Peyer's patch (tissue), 4 donors: ENCODE measurements around the gene MRTFB. TPM values are rescaled to one million over a fixed set of nuclear protein-coding genes. Genes with fewer than 3 reads are reported as not detected.

ENCODE experiments used
- DNase-seq, 3 donors: peaks; one replicate each; pipeline ENCODE4 v3.0.0-alpha.2; 2017 to 2019
- H3K27ac ChIP-seq, 4 donors: fragments of 200-600 bp; sonication (generic); one replicate each; pipeline ENCODE4 v1.5.1; 2016 to 2019
- H3K27me3 ChIP-seq, 2 donors: fragments of 200-600 bp; sonication (generic); one replicate each; pipeline ENCODE4 v1.5.1; 2019
- H3K36me3 ChIP-seq, 3 donors: fragments of 200-600 bp; sonication (generic); one replicate each; pipeline ENCODE4 v1.5.1; 2016 to 2019
- H3K4me1 ChIP-seq, 4 donors: fragments of 200-600 bp; sonication (generic); one replicate each; pipeline ENCODE4 v1.5.1; 2016 to 2019
- H3K4me3 ChIP-seq, 4 donors: fragments of 200-600 bp; sonication (generic); 1 replicate in 3 of 4; 2 replicates in 1 of 4; pipeline ENCODE4 v1.5.1; 2016 to 2019; ENCODE audit warnings: mild to moderate bottlenecking in 1 of 4
- H3K9me3 ChIP-seq, 4 donors: fragments of 200-600 bp; sonication (generic); one replicate each; pipeline ENCODE4 v1.5.1; 2016 to 2019; ENCODE audit warnings: mild to moderate bottlenecking in 1 of 4
- CTCF ChIP-seq, 6 experiments: fragments of 450-650 bp in 4 of 6; fragments of 200-600 bp in 2 of 6; sonication (generic) in 1 of 6; IDR thresholded peaks; one replicate each; pipeline ENCODE4 v1.5.1; 2017 to 2019; ENCODE audit warnings: antibody characterized with exemption in 6 of 6, mild to moderate bottlenecking in 3 of 6, moderate library complexity in 1 of 6
- POLR2A ChIP-seq, 2 donors: fragments of 450-650 bp; IDR thresholded peaks; one replicate each; pipeline ENCODE4 v1.5.1; 2017; ENCODE audit warnings: antibody characterized with exemption in 2 of 2, mild to moderate bottlenecking in 2 of 2, moderate library complexity in 2 of 2
- total RNA-seq, 4 donors: library from RNA; depleted of rRNA; stranded (reverse); fragments of >200 nt; gene quantifications; one replicate each; pipeline ENCODE4 v1.1.0, GENCODE V29; 2016

Gene MRTFB
- total RNA-seq, 4 donors from 2014 or later: 42.2 to 136 (median 68.7) TPM

DNA sequence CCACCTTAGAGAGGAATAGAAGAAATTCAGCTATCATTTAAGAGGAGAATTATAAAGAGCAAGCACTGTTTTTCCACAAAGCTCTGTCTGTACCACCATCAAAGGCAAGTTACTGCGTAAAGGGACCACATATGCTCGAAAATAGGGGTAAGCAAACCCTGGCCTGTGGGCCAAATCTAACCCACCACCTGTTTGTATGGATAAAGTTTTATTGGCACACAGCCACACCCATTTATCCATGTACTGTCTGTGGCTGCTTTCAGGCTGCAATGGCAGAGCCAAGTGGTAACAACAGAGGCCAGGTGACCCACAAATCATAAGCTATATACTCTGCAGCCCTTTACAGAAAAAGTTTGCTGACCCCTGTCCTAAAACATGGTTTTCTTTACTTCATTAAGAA is 180.3 kb downstream of the MRTFB start:
- Histone ChIP-seq H3K36me3 (peaks cover 0 to 61% (median 0%) of the 10 kb centered on the region in 3 donors), H3K4me1 (no peaks in the 10 kb centered on the region), H3K4me3 (no peak overlapping the region), H3K9me3 (no peaks in the 10 kb centered on the region), H3K27ac (no peak overlapping the region), H3K27me3 (no peaks in the 10 kb centered on the region)
- no peak for DNase-seq
- no peak for TF ChIP-seq POLR2A (IDR thresholded peaks at IDR 0.05)
- no peak for TF ChIP-seq CTCF (IDR thresholded peaks at IDR 0.05)

- no peaks in the 10 kb centered on the region for H3K27me3 ChIP-seq
- no peak overlapping the region for H3K27ac ChIP-seq
- TF ChIP-seq POLR2A (IDR thresholded peaks at IDR 0.05): no peak
- TF ChIP-seq CTCF (IDR thresholded peaks at IDR 0.05): no peak
- peaks cover 0 to 57% (median 0%) of the 10 kb centered on the region in 3 donors for H3K36me3 ChIP-seq
- no peak for DNase-seq
- H3K9me3 ChIP-seq: no peaks in the 10 kb centered on the region
- no peak overlapping the region for H3K4me3 ChIP-seq
- H3K4me1 ChIP-seq: no peaks in the 10 kb centered on the region
Measured at GRCh38 chr16:14252860-14253259, 181.7 kb downstream of the MRTFB start.

DNA sequence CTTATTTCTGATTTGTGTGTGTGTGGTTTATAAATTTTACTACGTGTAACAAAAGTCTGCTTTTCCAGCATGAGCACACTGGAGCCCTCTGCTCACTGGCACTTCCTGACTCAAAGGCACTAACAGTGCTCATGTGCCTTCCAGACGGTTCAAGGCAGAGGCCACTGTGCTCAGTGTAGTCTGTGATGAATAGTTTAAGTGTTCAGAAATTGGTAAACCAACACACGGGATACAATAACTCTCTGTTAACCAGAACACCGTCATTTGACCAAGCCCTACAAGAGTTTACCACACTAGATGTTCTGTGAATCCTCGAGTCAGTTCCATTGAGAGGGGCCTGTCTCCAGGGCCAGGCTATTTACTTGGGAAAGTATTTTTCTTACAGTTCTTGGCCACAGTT is 191.9 kb downstream of the MRTFB start:
- no peak overlapping the region for H3K27ac ChIP-seq
- no peaks in the 10 kb centered on the region for H3K9me3 ChIP-seq
- no peaks in the 10 kb centered on the region for H3K4me1 ChIP-seq
- H3K4me3 ChIP-seq: no peak overlapping the region
- DNase-seq: no peak
- no peaks in the 10 kb centered on the region for H3K27me3 ChIP-seq
- peaks cover 0 to 80% (median 0%) of the 10 kb centered on the region in 3 donors for H3K36me3 ChIP-seq
- no peak for TF ChIP-seq CTCF (IDR thresholded peaks at IDR 0.05)
- TF ChIP-seq POLR2A (IDR thresholded peaks at IDR 0.05): no peak

GRCh38 chr16:14263769-14264168 is 192.7 kb downstream of the MRTFB start:
- DNase-seq: no peak
- Histone ChIP-seq H3K4me3 (no peak overlapping the region), H3K4me1 (no peaks in the 10 kb centered on the region), H3K9me3 (no peaks in the 10 kb centered on the region), H3K36me3 (peaks cover 0 to 75% (median 0%) of the 10 kb centered on the region in 3 donors), H3K27ac (no peak overlapping the region), H3K27me3 (no peaks in the 10 kb centered on the region)
- TF ChIP-seq CTCF (IDR thresholded peaks at IDR 0.05): no peak
- TF ChIP-seq POLR2A (IDR thresholded peaks at IDR 0.05): no peak

DNA sequence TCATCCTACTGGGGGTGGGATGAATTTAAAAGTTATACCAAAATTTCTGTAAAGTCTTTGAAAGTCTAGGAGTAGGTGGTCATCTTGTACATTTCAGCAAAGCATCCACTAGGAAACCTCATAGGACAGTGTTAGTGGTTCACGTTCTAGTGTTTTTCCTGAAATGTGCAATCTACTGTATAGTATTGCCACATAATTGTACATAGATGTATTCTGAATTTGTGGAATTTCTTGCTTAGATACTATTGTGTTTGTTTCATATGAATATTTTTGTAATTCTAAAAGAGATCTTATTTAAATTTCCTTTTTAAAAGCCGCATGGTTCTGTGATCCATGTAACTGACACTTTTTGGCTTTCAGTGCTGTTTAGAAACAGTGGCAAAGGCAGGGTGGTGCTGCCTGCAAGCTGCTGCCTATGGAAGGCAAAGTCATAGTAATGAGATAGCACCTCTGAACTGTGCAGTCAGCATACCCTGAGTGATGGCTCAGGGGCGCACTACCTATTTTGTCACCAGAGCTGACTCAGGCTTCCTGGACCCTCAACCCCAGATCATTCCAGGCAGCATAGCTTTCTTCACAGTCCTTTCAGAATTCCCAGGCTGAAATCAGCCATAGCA is 193.3 kb downstream of the MRTFB start:
- no peaks in the 10 kb centered on the region for H3K4me1 ChIP-seq
- TF ChIP-seq CTCF (IDR thresholded peaks at IDR 0.05) (no peak), POLR2A (IDR thresholded peaks at IDR 0.05) (no peak)
- peaks cover 0 to 70% (median 0%) of the 10 kb centered on the region in 3 donors for H3K36me3 ChIP-seq

More for the DNA sequence above, 193.3 kb downstream of the MRTFB start:
- Histone ChIP-seq H3K9me3 (peaks cover 0 to 6% (median 0%) of the 10 kb centered on the region in 4 donors), H3K27ac (no peak overlapping the region), H3K4me3 (no peak overlapping the region), H3K27me3 (no peaks in the 10 kb centered on the region)
- no peak for DNase-seq
